ENCODE measurements around the gene OR1I1. TPM values are rescaled to one million over a fixed set of nuclear protein-coding genes. Genes with fewer than 3 reads are reported as not detected.

OR1I1 gene
- total RNA-seq, 2 experiments from 2014 or later = not detected

DNA sequence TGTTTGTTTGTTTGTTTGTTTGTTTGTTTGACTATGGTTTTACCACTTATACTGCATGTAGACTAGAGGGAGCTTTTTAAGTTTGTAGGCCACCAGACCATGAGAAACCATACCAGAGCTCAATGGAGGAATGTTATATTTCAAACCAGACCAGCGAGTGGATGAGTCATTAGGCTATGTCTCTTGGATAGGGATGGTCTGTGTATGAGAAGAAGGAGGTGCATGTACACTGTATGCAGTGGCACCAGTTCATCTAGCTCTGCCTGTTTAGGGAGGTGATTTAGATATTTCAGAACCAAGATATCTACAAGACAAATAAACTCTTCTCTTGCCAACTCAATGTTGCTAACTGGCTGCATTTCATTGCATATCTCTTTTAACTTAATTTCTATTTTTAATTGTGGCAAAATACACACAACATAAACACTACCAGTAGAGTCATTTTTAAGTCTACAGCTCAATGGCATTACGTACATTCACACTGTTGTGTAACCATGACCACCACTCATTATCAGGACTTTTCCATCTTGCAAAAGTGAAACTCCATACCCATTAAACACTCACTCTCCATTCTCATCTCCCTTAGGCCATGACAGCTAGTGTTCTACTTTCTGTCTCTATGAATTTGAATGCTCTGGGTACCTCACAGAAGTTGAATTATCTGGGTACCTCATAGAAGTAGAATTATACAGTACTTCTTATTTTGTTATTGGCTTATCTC, 54.4 kb downstream of the OR1I1 start:
- CTCF ChIA-PET = no interaction called here

GRCh38 chr19:15137777-15138176, 55.8 kb downstream of the OR1I1 start:
- ChIA-PET POLR2A (no interaction called here), CTCF (interaction anchor here (0.6 to 0.9 kb wide), 2 partner anchors 21 to 46 kb away, joined by 3 read pairs; no protein-coding TSS in a partner anchor)

More for the DNA sequence above, 54.4 kb downstream of the OR1I1 start:
- POLR2A ChIA-PET = no interaction called here

DNA sequence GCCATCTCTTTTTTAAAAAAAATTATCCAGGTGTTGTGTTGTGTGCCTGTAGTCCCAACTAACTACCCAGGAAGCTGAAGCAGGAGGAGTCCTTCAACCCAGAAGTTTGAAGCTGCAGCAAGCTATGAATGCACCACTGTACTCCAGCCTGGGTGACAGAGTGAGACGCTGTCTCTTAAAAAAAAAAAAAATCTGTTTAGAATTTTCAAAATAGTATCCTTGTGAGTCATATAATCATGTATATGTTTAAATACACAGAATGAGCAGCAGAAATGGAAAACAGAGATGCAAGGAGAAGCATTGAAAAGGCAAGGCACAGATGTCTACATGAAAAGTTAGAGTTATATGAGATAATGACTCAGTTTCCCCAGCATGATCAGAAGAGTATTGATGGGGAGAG, 56.4 kb downstream of the OR1I1 start:
- ChIA-PET CTCF (no interaction called here), POLR2A (no interaction called here)

DNA sequence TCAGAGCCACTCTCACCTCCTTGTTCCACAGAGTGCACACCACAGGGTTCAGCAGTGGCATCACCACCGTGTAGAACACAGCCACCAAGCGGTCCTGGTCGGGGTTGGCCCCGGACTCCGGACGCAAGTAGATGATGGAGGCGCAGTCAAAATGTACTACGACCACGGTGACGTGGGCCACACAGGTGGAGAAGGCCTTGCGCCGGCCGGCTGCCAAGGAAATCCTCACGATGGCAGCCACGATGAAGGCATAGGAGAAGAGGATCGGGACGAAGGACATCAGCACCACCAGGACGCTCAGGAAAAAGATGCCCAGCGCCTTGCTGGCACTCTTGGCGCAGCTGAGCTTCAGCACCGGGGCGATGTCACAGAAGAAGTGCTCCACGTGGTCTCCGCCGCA, 59.1 kb downstream of the OR1I1 start:
- CTCF ChIA-PET = no interaction called here
- POLR2A ChIA-PET = no interaction called here

DNA sequence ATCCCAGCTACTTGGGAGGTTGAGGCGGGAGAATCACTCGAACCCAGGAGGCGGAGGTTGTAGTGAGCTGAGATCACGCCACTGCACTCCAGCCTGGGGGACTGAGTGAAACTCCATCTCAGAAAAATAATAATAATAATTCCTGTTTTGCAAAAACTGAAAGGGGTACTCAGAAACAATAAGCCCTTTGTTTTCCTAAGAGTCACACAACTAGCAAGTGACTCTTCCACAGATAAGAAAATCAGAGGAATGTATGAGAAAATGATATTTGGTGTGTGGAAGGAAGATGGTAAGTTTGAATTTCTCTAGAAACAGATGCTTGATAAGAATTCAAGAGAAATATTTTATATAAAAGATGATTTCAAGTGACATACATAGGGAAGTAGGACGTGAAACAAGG, 60.3 kb downstream of the OR1I1 start:
- POLR2A ChIA-PET = no interaction called here
- CTCF ChIA-PET = interaction anchor here (0.9 kb wide), 1 partner anchor 51 kb away, joined by 4 read pairs; no protein-coding TSS in a partner anchor

Other genes starting within 250 kb of the OR1I1 start
- gene OR7A5, start 247.0 kb upstream of the OR1I1 start, total RNA-seq = not detected
- gene OR7C1, start 247.0 kb upstream of the OR1I1 start, total RNA-seq = not detected
- not detected for gene OR7A10, start 233.3 kb upstream of the OR1I1 start, total RNA-seq
- not detected for gene OR7A17, start 196.1 kb upstream of the OR1I1 start, total RNA-seq
- gene OR7C2, start 140.7 kb upstream of the OR1I1 start, total RNA-seq = not detected
- gene SLC1A6, start 102.3 kb upstream of the OR1I1 start, total RNA-seq = not detected
- gene CASP14, start 32.7 kb upstream of the OR1I1 start, total RNA-seq = not detected
- gene SYDE1, start 25.2 kb downstream of the OR1I1 start, total RNA-seq = under 1 TPM; 0.40 to 0.72 TPM
- not detected for gene NOTCH3, start 118.8 kb downstream of the OR1I1 start, total RNA-seq
- gene EPHX3, start 150.2 kb downstream of the OR1I1 start, total RNA-seq = under 1 TPM in 1 of 2 experiments, not detected in 1; 0.11 TPM

Measured in activated CD8-positive, alpha-beta memory T cell treated with anti-CD3 and anti-CD28 coated beads for 36 hours (primary cell).